Activated B cell treated with CpG ODN at 0.5 μM for 24 hours (primary cell): Measurements from ENCODE around the gene PAQR9. TPM values are rescaled to one million over a fixed set of nuclear protein-coding genes. Genes with fewer than 3 reads are reported as not detected.

Experiments used
- ATAC-seq: fragments of 200-7000 bp; cut with Tn5 transposase; one replicate; pipeline ENCODE4 v1.10.0; 2021; ENCODE audit warnings: low read depth, mild to moderate bottlenecking, moderate library complexity
- CTCF ChIA-PET: fragments of 350-600 bp; sonication (Branson Sonifier 250); formaldehyde crosslinking; loops from one replicate; lab custom pipeline; 2021; ENCODE audit warnings: antibody characterized with exemption; lab: Charles Lee
- POLR2A ChIA-PET: fragments of 350-600 bp; sonication (Branson Sonifier 250); formaldehyde crosslinking; loops from one replicate; lab custom pipeline; 2021; ENCODE audit warnings: antibody characterized with exemption; lab: Charles Lee
- DNase-seq: peaks from one replicate; pipeline ENCODE4 v3.0.0; 2022
- H3K27ac Mint-ChIP-seq: one replicate; pipeline ENCODE4 v1.8.0; 2020; ENCODE audit warnings: mixed read lengths
- H3K27me3 Mint-ChIP-seq: one replicate; pipeline ENCODE4 v1.8.0; 2021; ENCODE audit warnings: mixed read lengths
- H3K36me3 Mint-ChIP-seq: one replicate; pipeline ENCODE4 v1.8.0; 2021; ENCODE audit warnings: low read depth, mixed read lengths
- H3K4me1 Mint-ChIP-seq: one replicate; pipeline ENCODE4 v1.8.0; 2021; ENCODE audit warnings: mixed read lengths
- H3K4me3 Mint-ChIP-seq: one replicate; pipeline ENCODE4 v1.8.0; 2020; ENCODE audit warnings: mild to moderate bottlenecking, mixed read lengths
- H3K9me3 Mint-ChIP-seq: one replicate; pipeline ENCODE4 v1.8.0; 2020; ENCODE audit warnings: mixed read lengths
- intact Hi-C: fragments of 100-400 bp; cut with micrococcal nuclease; formaldehyde crosslinking; loops from one replicate; pipeline ENCODE4 v1.15.1; 2024
- total RNA-seq: library from RNA; stranded (reverse); gene quantifications from 2 replicates; pipeline ENCODE4 v1.2.3, GENCODE V29; 2022
- TF ChIP-seq, protein P1 (sequence below): fragments of 200-600 bp; IDR thresholded peaks from one replicate; pipeline ENCODE4 v1.8.0; 2022; ENCODE audit warnings: antibody characterized with exemption, mild to moderate bottlenecking

The PAQR9 gene
- total RNA-seq, 1 donor from 2014 or later, result not detected

DNA sequence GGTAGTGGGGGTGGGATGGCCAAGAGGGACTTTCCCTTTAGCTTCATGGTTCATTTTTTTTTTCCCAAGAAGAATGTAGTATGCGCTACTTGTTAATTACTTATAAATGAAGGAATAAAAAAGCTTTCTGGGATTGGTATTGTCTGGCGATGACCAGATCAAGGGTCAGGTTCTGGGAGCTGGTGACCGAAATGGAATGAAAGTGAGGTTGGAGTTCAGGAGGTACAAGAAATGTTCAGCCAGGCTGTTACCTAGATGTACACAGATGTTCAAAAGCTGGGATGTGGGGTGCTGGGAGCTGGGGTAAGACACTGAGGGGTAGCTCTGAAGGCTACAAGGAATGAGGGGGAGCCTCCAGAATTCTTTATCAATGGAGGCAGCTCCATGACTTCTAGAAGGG, 20.8 kb upstream of the PAQR9 start:
- no peak for DNase-seq
- Mint-ChIP-seq H3K9me3 (no peaks in the 10 kb centered on the region), H3K4me3 (no peak overlapping the region), H3K27me3 (no peaks in the 10 kb centered on the region), H3K27ac (no peak overlapping the region), H3K4me1 (no peaks in the 10 kb centered on the region), H3K36me3 (no peaks in the 10 kb centered on the region)
- no peak for ATAC-seq
- TF ChIP-seq, protein P1, sequence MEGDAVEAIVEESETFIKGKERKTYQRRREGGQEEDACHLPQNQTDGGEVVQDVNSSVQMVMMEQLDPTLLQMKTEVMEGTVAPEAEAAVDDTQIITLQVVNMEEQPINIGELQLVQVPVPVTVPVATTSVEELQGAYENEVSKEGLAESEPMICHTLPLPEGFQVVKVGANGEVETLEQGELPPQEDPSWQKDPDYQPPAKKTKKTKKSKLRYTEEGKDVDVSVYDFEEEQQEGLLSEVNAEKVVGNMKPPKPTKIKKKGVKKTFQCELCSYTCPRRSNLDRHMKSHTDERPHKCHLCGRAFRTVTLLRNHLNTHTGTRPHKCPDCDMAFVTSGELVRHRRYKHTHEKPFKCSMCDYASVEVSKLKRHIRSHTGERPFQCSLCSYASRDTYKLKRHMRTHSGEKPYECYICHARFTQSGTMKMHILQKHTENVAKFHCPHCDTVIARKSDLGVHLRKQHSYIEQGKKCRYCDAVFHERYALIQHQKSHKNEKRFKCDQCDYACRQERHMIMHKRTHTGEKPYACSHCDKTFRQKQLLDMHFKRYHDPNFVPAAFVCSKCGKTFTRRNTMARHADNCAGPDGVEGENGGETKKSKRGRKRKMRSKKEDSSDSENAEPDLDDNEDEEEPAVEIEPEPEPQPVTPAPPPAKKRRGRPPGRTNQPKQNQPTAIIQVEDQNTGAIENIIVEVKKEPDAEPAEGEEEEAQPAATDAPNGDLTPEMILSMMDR, result no peak
- ChIA-PET POLR2A (no interaction called here), CTCF (interaction anchor here (0.7 kb wide), 2 partner anchors 15 to 397 kb away, joined by 3 read pairs; no protein-coding TSS in a partner anchor)
- intact Hi-C loops, result no loop called here

DNA sequence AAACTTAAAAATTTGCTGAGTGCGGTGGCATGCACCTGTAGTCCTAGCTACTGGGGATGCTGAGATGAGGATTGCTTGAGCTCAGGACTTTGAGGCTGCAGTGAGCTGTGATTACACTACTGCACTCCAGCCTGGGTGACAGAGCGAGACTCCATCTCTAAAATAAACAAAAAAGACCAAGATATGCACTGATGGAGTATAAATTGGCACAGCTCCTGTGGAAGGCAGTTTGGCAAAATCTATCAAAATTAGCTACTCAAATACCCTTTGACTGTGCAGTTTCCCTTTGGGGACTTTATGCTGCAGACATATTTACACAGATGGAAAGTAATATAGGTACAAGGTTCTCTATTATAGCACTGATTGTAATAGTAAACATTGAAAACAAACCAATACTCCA, 19.8 kb upstream of the PAQR9 start:
- H3K36me3 Mint-ChIP-seq, result no peaks in the 10 kb centered on the region
- no peaks in the 10 kb centered on the region for H3K4me1 Mint-ChIP-seq
- TF ChIP-seq, protein P1, result no peak
- no peaks in the 10 kb centered on the region for H3K27me3 Mint-ChIP-seq
- no peaks in the 10 kb centered on the region for H3K9me3 Mint-ChIP-seq
- no peak overlapping the region for H3K27ac Mint-ChIP-seq
- POLR2A ChIA-PET, result no interaction called here
- CTCF ChIA-PET, result interaction anchor here (0.6 kb wide), 1 partner anchor 13 kb away, joined by 3 read pairs; no protein-coding TSS in a partner anchor
- ATAC-seq, result no peak
- H3K4me3 Mint-ChIP-seq, result no peak overlapping the region
- intact Hi-C loops, result no loop called here
- DNase-seq, result no peak

DNA sequence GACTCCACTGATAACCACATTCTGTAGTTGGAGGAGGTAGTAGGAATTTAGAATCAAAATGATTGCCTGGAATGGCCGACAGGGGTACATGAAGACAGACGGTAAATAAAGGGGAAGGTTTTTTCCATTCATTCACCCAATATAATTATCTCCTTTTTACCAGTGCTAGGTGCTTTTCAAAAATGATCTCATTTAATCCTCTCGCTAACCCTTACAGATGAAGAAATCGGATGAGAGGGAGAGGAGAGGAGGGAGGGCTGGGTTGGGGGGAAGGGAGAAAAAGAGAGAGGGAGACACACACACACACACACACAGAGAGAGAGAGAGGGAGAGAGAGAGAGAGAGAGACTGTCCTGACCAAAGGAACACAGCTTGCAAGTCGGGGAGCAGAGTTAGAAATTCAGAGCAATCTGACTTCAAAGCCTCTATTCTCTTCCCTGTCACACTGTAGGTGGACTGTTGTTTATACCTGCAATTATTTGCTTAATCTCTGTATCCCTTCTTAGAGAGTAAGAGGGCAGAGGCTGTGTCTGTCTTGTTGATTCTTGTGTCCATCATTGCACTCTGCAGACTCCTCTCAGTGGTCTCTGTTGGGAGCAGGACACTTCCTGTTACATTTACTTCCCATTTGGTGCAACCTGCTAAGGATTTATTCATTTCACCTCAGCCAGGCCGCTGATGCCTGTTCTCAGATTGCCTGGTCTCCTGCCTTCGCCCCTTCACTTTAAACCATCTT, 18.7 kb upstream of the PAQR9 start:
- Mint-ChIP-seq H3K36me3 (no peaks in the 10 kb centered on the region), H3K27me3 (peaks cover 1% of the 10 kb centered on the region), H3K4me3 (no peak overlapping the region), H3K27ac (no peak overlapping the region), H3K4me1 (no peaks in the 10 kb centered on the region), H3K9me3 (no peaks in the 10 kb centered on the region)
- intact Hi-C loops, result no loop called here
- ATAC-seq (no peak), DNase-seq (no peak)
- ChIA-PET CTCF (no interaction called here), POLR2A (no interaction called here)
- TF ChIP-seq, protein P1, result no peak

DNA sequence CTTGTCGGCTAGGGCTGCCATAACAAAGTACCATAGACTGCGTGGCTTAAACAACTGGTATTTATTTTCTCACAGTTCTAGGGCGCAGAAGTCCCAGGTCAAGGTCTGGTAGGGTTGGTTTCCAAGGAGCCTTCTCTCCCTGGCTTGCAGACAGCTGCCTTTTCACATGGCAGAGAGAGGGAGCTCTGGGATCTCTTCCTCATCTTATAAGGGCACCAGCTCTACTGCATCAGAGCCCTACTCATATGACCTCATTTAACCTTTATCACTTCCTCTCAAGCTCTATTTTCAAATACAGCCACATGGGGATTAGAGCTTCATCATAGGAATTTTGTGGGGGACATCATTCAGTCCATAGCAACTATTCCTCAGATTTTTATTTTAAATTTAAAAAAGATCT, 17.6 kb upstream of the PAQR9 start:
- Mint-ChIP-seq H3K4me1 (no peaks in the 10 kb centered on the region), H3K36me3 (no peaks in the 10 kb centered on the region), H3K27me3 (peaks cover 5% of the 10 kb centered on the region), H3K27ac (no peak overlapping the region), H3K9me3 (no peaks in the 10 kb centered on the region), H3K4me3 (no peak overlapping the region)
- DNase-seq (no peak), ATAC-seq (no peak)
- intact Hi-C loops, result no loop called here
- ChIA-PET CTCF (no interaction called here), POLR2A (no interaction called here)
- TF ChIP-seq, protein P1, result no peak

DNA sequence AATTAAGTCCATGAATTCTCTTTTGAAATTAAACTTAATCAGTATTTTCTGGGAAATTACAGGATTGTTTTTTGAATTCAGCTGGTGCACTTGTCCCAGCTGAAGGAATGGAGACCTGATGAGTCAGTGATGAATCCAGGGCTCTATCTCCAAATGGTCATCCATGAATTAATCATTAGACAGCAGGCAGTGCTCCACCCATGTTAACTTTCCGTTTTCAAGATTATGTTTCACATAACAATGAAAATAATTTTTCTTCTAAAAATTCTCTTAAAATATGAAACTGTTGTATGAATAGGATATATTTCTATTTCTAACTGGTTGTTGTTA, 13.9 kb upstream of the PAQR9 start:
- intact Hi-C loops, result no loop called here
- H3K36me3 Mint-ChIP-seq, result no peaks in the 10 kb centered on the region
- TF ChIP-seq, protein P1, result no peak

More for the DNA sequence above, 13.9 kb upstream of the PAQR9 start:
- no peak for DNase-seq
- peaks cover 10% of the 10 kb centered on the region for H3K27me3 Mint-ChIP-seq
- no peak overlapping the region for H3K4me3 Mint-ChIP-seq
- ATAC-seq, result no peak
- no peak overlapping the region for H3K27ac Mint-ChIP-seq
- POLR2A ChIA-PET, result no interaction called here
- H3K9me3 Mint-ChIP-seq, result no peaks in the 10 kb centered on the region
- CTCF ChIA-PET, result no interaction called here
- no peaks in the 10 kb centered on the region for H3K4me1 Mint-ChIP-seq
